ENCODE data around the gene SHISA9. TPM values are rescaled to one million over a fixed set of nuclear protein-coding genes. Genes with fewer than 3 reads are reported as not detected.

The SHISA9 gene
- total RNA-seq, 4 donors from 2014 or later = 3.6 to 10.8 (median 4.6) TPM

- 60% methylated on average over 1 of the region's 1 CpG for WGBS
- TF ChIP-seq POLR2AphosphoS5 (IDR thresholded peaks at IDR 0.05) = no peak
- TF ChIP-seq POLR2A (IDR thresholded peaks at IDR 0.05; ENCODE audit: low read depth) = no peak
- TF ChIP-seq EP300 (IDR thresholded peaks at IDR 0.05) = no peak
- TF ChIP-seq, protein P1, sequence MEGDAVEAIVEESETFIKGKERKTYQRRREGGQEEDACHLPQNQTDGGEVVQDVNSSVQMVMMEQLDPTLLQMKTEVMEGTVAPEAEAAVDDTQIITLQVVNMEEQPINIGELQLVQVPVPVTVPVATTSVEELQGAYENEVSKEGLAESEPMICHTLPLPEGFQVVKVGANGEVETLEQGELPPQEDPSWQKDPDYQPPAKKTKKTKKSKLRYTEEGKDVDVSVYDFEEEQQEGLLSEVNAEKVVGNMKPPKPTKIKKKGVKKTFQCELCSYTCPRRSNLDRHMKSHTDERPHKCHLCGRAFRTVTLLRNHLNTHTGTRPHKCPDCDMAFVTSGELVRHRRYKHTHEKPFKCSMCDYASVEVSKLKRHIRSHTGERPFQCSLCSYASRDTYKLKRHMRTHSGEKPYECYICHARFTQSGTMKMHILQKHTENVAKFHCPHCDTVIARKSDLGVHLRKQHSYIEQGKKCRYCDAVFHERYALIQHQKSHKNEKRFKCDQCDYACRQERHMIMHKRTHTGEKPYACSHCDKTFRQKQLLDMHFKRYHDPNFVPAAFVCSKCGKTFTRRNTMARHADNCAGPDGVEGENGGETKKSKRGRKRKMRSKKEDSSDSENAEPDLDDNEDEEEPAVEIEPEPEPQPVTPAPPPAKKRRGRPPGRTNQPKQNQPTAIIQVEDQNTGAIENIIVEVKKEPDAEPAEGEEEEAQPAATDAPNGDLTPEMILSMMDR (IDR thresholded peaks at IDR 0.05) = no peak
- Histone ChIP-seq H3K27me3 (no peaks in the 10 kb centered on the region), H3K36me3 (no peaks in the 10 kb centered on the region), H3K9me3 (peaks cover 0 to 7% (median 0%) of the 10 kb centered on the region in 4 donors), H3K4me3 (no peak overlapping the region), H3K4me1 (no peaks in the 10 kb centered on the region), H3K27ac (replicated peaks in 1 of 4) (no peak overlapping the region)
- intact Hi-C loops (cut with DNase I) = no loop called here
- no peak for DNase-seq (ENCODE audit: extremely low spot score)
These were observed 50.0 kb downstream of the SHISA9 start for GRCh38 chr16:12951392-12951791.

- no peaks in the 10 kb centered on the region for H3K4me1 ChIP-seq
These were observed 50.6 kb downstream of the SHISA9 start for GRCh38 chr16:12951976-12952375.

GRCh38 chr16:12958366-12958765, 57.0 kb downstream of the SHISA9 start:
- no peak overlapping the region for H3K27ac ChIP-seq (replicated peaks in 1 of 4)
- no peak for DNase-seq (ENCODE audit: extremely low spot score)
- intact Hi-C loops (cut with DNase I) = no loop called here
- H3K36me3 ChIP-seq = no peaks in the 10 kb centered on the region
- peaks cover 0 to 5% (median 0%) of the 10 kb centered on the region in 4 donors for H3K27me3 ChIP-seq
- peaks cover 0 to 4% (median 0%) of the 10 kb centered on the region in 4 donors for H3K9me3 ChIP-seq
- TF ChIP-seq POLR2A (IDR thresholded peaks at IDR 0.05; ENCODE audit: low read depth) (no peak), POLR2AphosphoS5 (IDR thresholded peaks at IDR 0.05) (no peak), EP300 (IDR thresholded peaks at IDR 0.05) (no peak)
- TF ChIP-seq, protein P1 (IDR thresholded peaks at IDR 0.05) = no peak
- H3K4me1 ChIP-seq = no peaks in the 10 kb centered on the region
- H3K4me3 ChIP-seq = no peak overlapping the region

More at GRCh38 chr16:12951976-12952375, 50.6 kb downstream of the SHISA9 start:
- Histone ChIP-seq H3K36me3 (no peaks in the 10 kb centered on the region), H3K27me3 (no peaks in the 10 kb centered on the region), H3K27ac (replicated peaks in 1 of 4) (no peak overlapping the region), H3K4me3 (no peak overlapping the region), H3K9me3 (peaks cover 0 to 4% (median 0%) of the 10 kb centered on the region in 4 donors)
- intact Hi-C loops (cut with DNase I) = no loop called here
- TF ChIP-seq, protein P1 (IDR thresholded peaks at IDR 0.05) = no peak
- no peak for TF ChIP-seq POLR2A (IDR thresholded peaks at IDR 0.05; ENCODE audit: low read depth)
- no peak for TF ChIP-seq EP300 (IDR thresholded peaks at IDR 0.05)
- no peak for TF ChIP-seq POLR2AphosphoS5 (IDR thresholded peaks at IDR 0.05)
- 94% methylated on average over 3 of the region's 4 CpGs for WGBS
- no peak for DNase-seq (ENCODE audit: extremely low spot score)

- TF ChIP-seq EP300 (IDR thresholded peaks at IDR 0.05) = no peak
- TF ChIP-seq POLR2AphosphoS5 (IDR thresholded peaks at IDR 0.05) = no peak
- TF ChIP-seq, protein P1 (IDR thresholded peaks at IDR 0.05) = no peak
- no peak for TF ChIP-seq POLR2A (IDR thresholded peaks at IDR 0.05; ENCODE audit: low read depth)
- Histone ChIP-seq H3K4me3 (no peak overlapping the region), H3K4me1 (no peaks in the 10 kb centered on the region), H3K27me3 (peaks cover 0 to 5% (median 0%) of the 10 kb centered on the region in 4 donors), H3K9me3 (peaks cover 0 to 4% (median 0%) of the 10 kb centered on the region in 4 donors), H3K27ac (replicated peaks in 1 of 4) (no peak overlapping the region), H3K36me3 (no peaks in the 10 kb centered on the region)
- DNase-seq (ENCODE audit: extremely low spot score) = no peak
- intact Hi-C loops (cut with DNase I) = no loop called here
These were observed 57.7 kb downstream of the SHISA9 start for GRCh38 chr16:12959072-12959471.

DNA sequence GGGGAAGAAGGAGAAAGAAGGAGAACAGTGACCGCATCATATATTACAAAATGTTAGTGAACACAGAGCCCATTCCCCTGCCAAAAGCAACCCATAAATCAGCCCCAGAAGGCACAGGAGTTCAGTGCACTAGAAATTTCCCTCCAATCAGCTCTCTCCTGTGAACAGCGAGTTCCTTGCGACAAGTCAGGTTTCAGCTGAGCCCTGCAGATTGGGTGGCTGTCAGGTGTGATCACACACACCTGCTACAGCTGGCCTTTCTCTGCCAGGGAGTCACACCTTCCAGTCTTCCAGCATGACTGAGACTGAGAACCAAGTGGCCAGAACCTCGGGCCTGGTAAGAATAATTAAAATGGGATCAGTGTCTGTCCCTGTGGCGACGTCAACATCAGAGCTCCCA, 60.2 kb downstream of the SHISA9 start:
- H3K36me3 ChIP-seq = no peaks in the 10 kb centered on the region
- H3K27me3 ChIP-seq = peaks cover 0 to 5% (median 0%) of the 10 kb centered on the region in 4 donors
- no peak for TF ChIP-seq EP300 (IDR thresholded peaks at IDR 0.05)
- TF ChIP-seq, protein P1 (IDR thresholded peaks at IDR 0.05) = no peak
- no peak for TF ChIP-seq POLR2A (IDR thresholded peaks at IDR 0.05; ENCODE audit: low read depth)
- TF ChIP-seq POLR2AphosphoS5 (IDR thresholded peaks at IDR 0.05) = no peak
- H3K9me3 ChIP-seq = peaks cover 0 to 4% (median 0%) of the 10 kb centered on the region in 4 donors
- 81% methylated on average over 3 of the region's 6 CpGs for WGBS
- no peak overlapping the region for H3K4me3 ChIP-seq
- no peak for DNase-seq (ENCODE audit: extremely low spot score)
- no peaks in the 10 kb centered on the region for H3K4me1 ChIP-seq
- H3K27ac ChIP-seq (replicated peaks in 1 of 4) = no peak overlapping the region
- intact Hi-C loops (cut with DNase I) = no loop called here

Data from esophagus muscularis mucosa (tissue), 4 donors.